Muscle layer of colon (tissue), 2 donors: ENCODE results near the gene BEND3.
"Not testable (repeated sequence)": the region's sequence is repeated elsewhere in the genome, so short reads cannot be mapped to it uniquely, and the experiment has no call there.

Experiments
- H3K27ac ChIP-seq: one replicate; pipeline ENCODE4 v1.7.0; 2013; ENCODE audit warnings: low read depth, mild to moderate bottlenecking, low read length, moderate library complexity
- H3K27me3 ChIP-seq, 2 donors: one replicate each; pipeline ENCODE4 v1.7.0; 2013; ENCODE audit warnings: low read length in 2 of 2, mild to moderate bottlenecking in 2 of 2; ENCODE audit not compliant: insufficient read depth in 2 of 2, control insufficient read depth in 1 of 2
- H3K36me3 ChIP-seq: one replicate; pipeline ENCODE4 v1.7.0; 2013; ENCODE audit warnings: mild to moderate bottlenecking, low read length; ENCODE audit not compliant: insufficient read depth
- H3K4me1 ChIP-seq: one replicate; pipeline ENCODE4 v1.7.0; 2013; ENCODE audit warnings: mild to moderate bottlenecking, low read length; ENCODE audit not compliant: insufficient read depth
- H3K4me3 ChIP-seq, 2 donors: one replicate each; pipeline ENCODE4 v1.7.0; 2013; ENCODE audit warnings: low read length in 2 of 2, low read depth in 1 of 2, mild to moderate bottlenecking in 1 of 2, moderate library complexity in 1 of 2
- H3K9ac ChIP-seq: one replicate; pipeline ENCODE4 v1.7.0; 2013; ENCODE audit warnings: low read length
- H3K9me3 ChIP-seq: one replicate; pipeline ENCODE4 v1.7.0; 2013; ENCODE audit warnings: mild to moderate bottlenecking, low read length
- donor health status: abdominal sarcoma.
- donor health status: Adenocarcinoma of cecum.

Gene BEND3

GRCh38 chr6:107019628-107020027 lies 95.7 kb downstream of the BEND3 start:
- H3K4me1 ChIP-seq, H3K36me3 ChIP-seq, H3K9ac ChIP-seq, H3K4me3 ChIP-seq, H3K27me3 ChIP-seq, H3K9me3 ChIP-seq, H3K27ac ChIP-seq: not testable (repeated sequence)

DNA sequence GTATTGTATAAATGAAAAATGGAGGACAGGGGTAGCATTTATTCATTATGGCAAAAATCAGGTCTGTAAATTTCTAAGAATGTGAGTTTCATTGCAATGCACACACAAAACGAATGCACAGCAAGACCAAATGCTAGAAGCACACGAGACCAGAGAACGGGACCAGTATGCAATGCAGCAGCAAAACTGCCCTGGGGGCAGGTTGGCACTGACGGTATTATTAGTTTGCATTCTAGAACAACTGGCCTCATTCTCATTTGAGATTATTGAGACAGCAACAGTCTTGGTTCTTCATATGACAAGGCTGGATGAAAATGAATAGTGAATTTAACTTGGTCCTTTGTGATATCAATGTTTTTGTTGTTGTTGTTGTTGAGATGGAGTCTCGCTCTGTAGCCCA lies 96.3 kb downstream of the BEND3 start:
- H3K27me3 ChIP-seq, result no peaks in the 10 kb centered on the region
- H3K9ac ChIP-seq, result no peak overlapping the region
- no peaks in the 10 kb centered on the region for H3K36me3 ChIP-seq
- no peak overlapping the region for H3K27ac ChIP-seq
- H3K4me1 ChIP-seq, result no peaks in the 10 kb centered on the region
- no peak overlapping the region for H3K4me3 ChIP-seq
- no peaks in the 10 kb centered on the region for H3K9me3 ChIP-seq
